Activated CD4-positive, alpha-beta T cell treated with anti-CD3 and anti-CD28 coated beads for 36 hours (primary cell): ENCODE data around the gene TMEM267. TPM values are rescaled to one million over a fixed set of nuclear protein-coding genes. Genes with fewer than 3 reads are reported as not detected.
"Not testable (repeated sequence)": the region's sequence is repeated elsewhere in the genome, so short reads cannot be mapped to it uniquely, and the experiment has no call there.

Experiments used
- ATAC-seq: fragments of 200-7000 bp; cut with Tn5 transposase; one replicate; pipeline ENCODE4 v1.10.0; 2021; ENCODE audit warnings: mild to moderate bottlenecking, moderate library complexity
- CTCF ChIA-PET: fragments of 350-600 bp; sonication (Branson Sonifier 250); formaldehyde crosslinking; loops from one replicate; lab custom pipeline; 2021; ENCODE audit warnings: antibody characterized with exemption; lab: Charles Lee
- POLR2A ChIA-PET: fragments of 350-600 bp; sonication (Branson Sonifier 250); formaldehyde crosslinking; loops from one replicate; lab custom pipeline; 2021; ENCODE audit warnings: antibody characterized with exemption, inconsistent platforms; lab: Charles Lee
- DNase-seq: peaks from one replicate; pipeline ENCODE4 v3.0.0-alpha.2; 2020
- H3K27ac Mint-ChIP-seq: one replicate; pipeline ENCODE4 v1.8.0; 2021; ENCODE audit warnings: mixed read lengths
- H3K27me3 Mint-ChIP-seq: one replicate; pipeline ENCODE4 v1.8.0; 2021; ENCODE audit warnings: mixed read lengths
- H3K36me3 Mint-ChIP-seq: one replicate; pipeline ENCODE4 v1.8.0; 2021; ENCODE audit warnings: low read depth, mixed read lengths
- H3K4me1 Mint-ChIP-seq: one replicate; pipeline ENCODE4 v1.8.0; 2021; ENCODE audit warnings: mixed read lengths
- H3K4me3 Mint-ChIP-seq: one replicate; pipeline ENCODE4 v1.8.0; 2021; ENCODE audit warnings: mild to moderate bottlenecking, moderate library complexity, mixed read lengths
- H3K9me3 Mint-ChIP-seq: one replicate; pipeline ENCODE4 v1.8.0; 2021; ENCODE audit warnings: low read depth, mixed read lengths
- intact Hi-C, 2 experiments: fragments of 100-400 bp; cut with DNase I in 1 of 2; cut with micrococcal nuclease in 1 of 2; formaldehyde crosslinking; loops; one replicate each; pipeline versions ENCODE4 v1.14.2 to v1.15.1; 2022 to 2024; cut with DNase I, micrococcal nuclease
- total RNA-seq, 2 experiments: library from RNA; stranded (reverse); gene quantifications; one replicate each; pipeline ENCODE4 v1.2.3, GENCODE V29; 2021

Gene TMEM267
- total RNA-seq, 2 experiments from 2014 or later, result 15.7 to 17.1 TPM

- intact Hi-C loops, H3K4me1 Mint-ChIP-seq, H3K27me3 Mint-ChIP-seq, H3K4me3 Mint-ChIP-seq, H3K27ac Mint-ChIP-seq, POLR2A ChIA-PET, DNase-seq, ATAC-seq: not testable (repeated sequence)
- CTCF ChIA-PET, result interaction anchor here (0.6 kb wide), 1 partner anchor 133 kb away, joined by 3 read pairs; no protein-coding TSS in a partner anchor
- Mint-ChIP-seq H3K36me3 (peaks cover 72% of the 10 kb centered on the region), H3K9me3 (peaks cover 20% of the 10 kb centered on the region)
These were observed 18.2 kb downstream of the TMEM267 start for GRCh38 chr5:43465455-43465854.

- intact Hi-C loops, result no loop called here
- ATAC-seq (no peak), DNase-seq (no peak)
- no peaks in the 10 kb centered on the region for H3K4me1 Mint-ChIP-seq
- ChIA-PET POLR2A (no interaction called here), CTCF (no interaction called here)
- H3K9me3 Mint-ChIP-seq, result peaks cover 7% of the 10 kb centered on the region
- H3K36me3 Mint-ChIP-seq, result peaks cover 61% of the 10 kb centered on the region
- no peaks in the 10 kb centered on the region for H3K27me3 Mint-ChIP-seq
- H3K4me3 Mint-ChIP-seq, result no peak overlapping the region
- no peak overlapping the region for H3K27ac Mint-ChIP-seq
These were observed 22.6 kb downstream of the TMEM267 start for GRCh38 chr5:43461066-43461465.

GRCh38 chr5:43456556-43456955 lies 27.1 kb downstream of the TMEM267 start:
- POLR2A ChIA-PET, result no interaction called here
- peaks cover 6% of the 10 kb centered on the region for H3K9me3 Mint-ChIP-seq
- H3K36me3 Mint-ChIP-seq, result peaks cover 60% of the 10 kb centered on the region
- intact Hi-C loops, result no loop called here
- ATAC-seq, result no peak
- CTCF ChIA-PET, result no interaction called here
- H3K4me3 Mint-ChIP-seq, result no peak overlapping the region
- DNase-seq, result no peak
- no peaks in the 10 kb centered on the region for H3K4me1 Mint-ChIP-seq
- H3K27ac Mint-ChIP-seq, result no peak overlapping the region
- H3K27me3 Mint-ChIP-seq, result no peaks in the 10 kb centered on the region

GRCh38 chr5:43441575-43441974 lies 42.1 kb downstream of the TMEM267 start:
- intact Hi-C loops, H3K27me3 Mint-ChIP-seq, ATAC-seq, DNase-seq, H3K4me1 Mint-ChIP-seq, POLR2A ChIA-PET, CTCF ChIA-PET, H3K27ac Mint-ChIP-seq, H3K4me3 Mint-ChIP-seq: not testable (repeated sequence)
- peaks cover 27% of the 10 kb centered on the region for H3K36me3 Mint-ChIP-seq
- H3K9me3 Mint-ChIP-seq, result peaks cover 49% of the 10 kb centered on the region

- H3K9me3 Mint-ChIP-seq, result peaks cover 30% of the 10 kb centered on the region
- ATAC-seq, result no peak
- H3K4me1 Mint-ChIP-seq, result no peaks in the 10 kb centered on the region
- POLR2A ChIA-PET, result no interaction called here
- intact Hi-C loops, result no loop called here
- no peak overlapping the region for H3K27ac Mint-ChIP-seq
- no peak overlapping the region for H3K4me3 Mint-ChIP-seq
- no peak for DNase-seq
- peaks cover 3% of the 10 kb centered on the region for H3K36me3 Mint-ChIP-seq
- CTCF ChIA-PET, result no interaction called here
- H3K27me3 Mint-ChIP-seq, result no peaks in the 10 kb centered on the region
These were observed 46.5 kb downstream of the TMEM267 start for GRCh38 chr5:43437062-43437660.

- ChIA-PET POLR2A (no interaction called here), CTCF (interaction anchor here (0.8 kb wide), 1 partner anchor 44 kb away, joined by 3 read pairs; no protein-coding TSS in a partner anchor)
- DNase-seq, result no peak
- Mint-ChIP-seq H3K27ac (no peak overlapping the region), H3K36me3 (no peaks in the 10 kb centered on the region), H3K9me3 (peaks cover 12% of the 10 kb centered on the region), H3K4me3 (no peak overlapping the region), H3K27me3 (no peaks in the 10 kb centered on the region), H3K4me1 (no peaks in the 10 kb centered on the region)
- intact Hi-C loops, result no loop called here
- no peak for ATAC-seq
These were observed 50.3 kb downstream of the TMEM267 start for GRCh38 chr5:43433382-43433781.

GRCh38 chr5:43432486-43433375 lies 50.9 kb downstream of the TMEM267 start:
- Mint-ChIP-seq H3K4me1 (no peaks in the 10 kb centered on the region), H3K27me3 (no peaks in the 10 kb centered on the region), H3K36me3 (no peaks in the 10 kb centered on the region), H3K27ac (no peak overlapping the region), H3K9me3 (peaks cover 7% of the 10 kb centered on the region), H3K4me3 (no peak overlapping the region)
- DNase-seq (no peak), ATAC-seq (no peak)
- ChIA-PET POLR2A (no interaction called here), CTCF (no interaction called here)
- intact Hi-C loops, result no loop called here

- H3K27me3 Mint-ChIP-seq, result no peaks in the 10 kb centered on the region
- ATAC-seq (no peak), DNase-seq (no peak)
- POLR2A ChIA-PET, result no interaction called here
- intact Hi-C loops, result no loop called here
- H3K4me3 Mint-ChIP-seq, result no peak overlapping the region
- no peaks in the 10 kb centered on the region for H3K9me3 Mint-ChIP-seq
- H3K4me1 Mint-ChIP-seq, result no peaks in the 10 kb centered on the region
- no peaks in the 10 kb centered on the region for H3K36me3 Mint-ChIP-seq
- CTCF ChIA-PET, result interaction anchor here (1.1 kb wide), 1 partner anchor 135 kb away, joined by 3 read pairs; no protein-coding TSS in a partner anchor
- no peak overlapping the region for H3K27ac Mint-ChIP-seq
These were observed 54.0 kb downstream of the TMEM267 start for GRCh38 chr5:43429706-43430105.

GRCh38 chr5:43429016-43429415 lies 54.6 kb downstream of the TMEM267 start:
- CTCF ChIA-PET, result interaction anchor here (1.1 kb wide), 1 partner anchor 134 kb away, joined by 3 read pairs; no protein-coding TSS in a partner anchor

GRCh38 chr5:43427306-43427705 lies 56.4 kb downstream of the TMEM267 start:
- H3K4me3 Mint-ChIP-seq, result no peak overlapping the region
- POLR2A ChIA-PET, result no interaction called here
- no peaks in the 10 kb centered on the region for H3K27me3 Mint-ChIP-seq
- H3K36me3 Mint-ChIP-seq, result no peaks in the 10 kb centered on the region
- H3K27ac Mint-ChIP-seq, result no peak overlapping the region
- H3K9me3 Mint-ChIP-seq, result no peaks in the 10 kb centered on the region
- intact Hi-C loops, result no loop called here
- no peak for DNase-seq
- no peak for ATAC-seq
- no peaks in the 10 kb centered on the region for H3K4me1 Mint-ChIP-seq
- CTCF ChIA-PET, result no interaction called here

More at GRCh38 chr5:43429016-43429415, 54.6 kb downstream of the TMEM267 start:
- POLR2A ChIA-PET, result no interaction called here
- DNase-seq (no peak), ATAC-seq (no peak)
- Mint-ChIP-seq H3K4me3 (no peak overlapping the region), H3K36me3 (no peaks in the 10 kb centered on the region), H3K4me1 (no peaks in the 10 kb centered on the region), H3K27me3 (no peaks in the 10 kb centered on the region), H3K27ac (no peak overlapping the region), H3K9me3 (no peaks in the 10 kb centered on the region)
- intact Hi-C loops, result no loop called here

- POLR2A ChIA-PET, result no interaction called here
- intact Hi-C loops, result no loop called here
- Mint-ChIP-seq H3K4me1 (peaks cover 2% of the 10 kb centered on the region), H3K27me3 (no peaks in the 10 kb centered on the region), H3K36me3 (no peaks in the 10 kb centered on the region), H3K27ac (no peak overlapping the region), H3K9me3 (no peaks in the 10 kb centered on the region), H3K4me3 (no peak overlapping the region)
- CTCF ChIA-PET, result interaction anchor here (1.2 kb wide), 1 partner anchor 352 kb away, joined by 3 read pairs; no protein-coding TSS in a partner anchor
- no peak for DNase-seq
- no peak for ATAC-seq
These were observed 57.7 kb downstream of the TMEM267 start for GRCh38 chr5:43425983-43426382.
